Motor neuron (in vitro differentiated cells): ENCODE results near the gene RTN4RL1. TPM values are rescaled to one million over a fixed set of nuclear protein-coding genes. Genes with fewer than 3 reads are reported as not detected.
"Not testable (repeated sequence)": the region's sequence is repeated elsewhere in the genome, so short reads cannot be mapped to it uniquely, and the experiment has no call there.

Source experiments
- ATAC-seq, 8 experiments: fragments of 200-7000 bp; cut with Tn5 transposase; replicated peaks in 6 of 8; 2 replicates each; pipeline ENCODE4 v1.8.0; 2021; ENCODE audit warnings: mild to moderate bottlenecking in 8 of 8, moderate library complexity in 8 of 8
- H3K27ac ChIP-seq, 2 donors: fragments of 250-450 bp; sonication (Bioruptor Pico); 2 replicates each; pipeline ENCODE4 v1.9.0; 2021; ENCODE audit warnings: antibody characterized with exemption in 2 of 2, mild to moderate bottlenecking in 2 of 2, moderate library complexity in 1 of 2
- H3K4me1 ChIP-seq, 2 donors: fragments of 250-450 bp; sonication (Bioruptor Pico); replicated peaks in 1 of 2; 2 replicates each; pipeline ENCODE4 v1.6.1; 2021; ENCODE audit warnings: antibody characterized with exemption in 2 of 2, mild to moderate bottlenecking in 2 of 2, moderate library complexity in 1 of 2
- H3K4me3 ChIP-seq, 5 donors: fragments of 250-450 bp; sonication (Bioruptor Pico); 2 replicates each; pipeline ENCODE4 v1.9.0; 2021; ENCODE audit warnings: antibody characterized with exemption in 5 of 5, mild to moderate bottlenecking in 5 of 5, moderate library complexity in 4 of 5
- WGBS, 10 experiments: fragments of 450-650 bp; shearing (Covaris generic); methylation state at CpG; one replicate each; pipeline ENCODE4 v1.0.0; 2022; 5-methylcytosine and 5-hydroxymethylcytosine counted together
- in situ Hi-C, 9 experiments: fragments of 400-800 bp; cut with MboI; loops; one replicate each; pipeline ENCODE4 v1.15.0; 2021; ENCODE audit warnings: low sequenced_read_pairs in 9 of 9, low pct_unique_long_range_greater_than_20kb in 2 of 9; ENCODE audit not compliant: unreplicated experiment in 9 of 9
- total RNA-seq, 8 experiments: library from RNA; unstranded; fragments of 300-600 nt; gene quantifications; 2 replicates each; pipeline versions ENCODE4 v1.2.3 to v1.2.4, GENCODE V29; 2022

The RTN4RL1 gene
- total RNA-seq, 8 experiments from 2014 or later: 0.41 to 3.6 (median 1.6) TPM

- Histone ChIP-seq H3K4me3 (peak overlapping the region in 1 of 5 donors; percentile 2), H3K4me1 (peaks cover 36 to 57% of the 10 kb centered on the region in 2 donors), H3K27ac (peak overlapping the region in 1 of 2 donors; percentile 9)
- ATAC-seq: peak in 5 of 8 experiments; percentile 33 to 58 (median 51)
- WGBS, 10 experiments: 1 to 83% (median 13%) methylated on average over 1 to 12 of the region's 25 CpGs; no CpG with 5 or more reads in 3 of the 10 experiments
- in situ Hi-C loops: loop anchor here in 5 of 9 experiments (5.0 to 25.0 kb wide), 5 partner anchors 119 to 382 kb away; partner anchors contain the start of genes RTN4RL1 (in 4 of the 5), DPH1 (in 3 of the 5) and OVCA2 (in 2 of the 5)
These were observed 119.8 kb downstream of the RTN4RL1 start for GRCh38 chr17:1905190-1905913.

- in situ Hi-C loops: loop anchor here in 5 of 9 experiments (5.0 to 25.0 kb wide), 5 partner anchors 120 to 383 kb away; partner anchors contain the start of genes RTN4RL1 (in 4 of the 5), DPH1 (in 3 of the 5) and OVCA2 (in 2 of the 5)
- WGBS, 10 experiments: 30 to 94% (median 56%) methylated on average over 2 to 16 of the region's 17 CpGs
- no peak for ATAC-seq
- peaks cover 34 to 50% of the 10 kb centered on the region in 2 donors for H3K4me1 ChIP-seq
- no peak overlapping the region for H3K4me3 ChIP-seq
- peak overlapping the region in 1 of 2 donors; percentile 9 for H3K27ac ChIP-seq
These were observed 120.6 kb downstream of the RTN4RL1 start for GRCh38 chr17:1904273-1905182.

DNA sequence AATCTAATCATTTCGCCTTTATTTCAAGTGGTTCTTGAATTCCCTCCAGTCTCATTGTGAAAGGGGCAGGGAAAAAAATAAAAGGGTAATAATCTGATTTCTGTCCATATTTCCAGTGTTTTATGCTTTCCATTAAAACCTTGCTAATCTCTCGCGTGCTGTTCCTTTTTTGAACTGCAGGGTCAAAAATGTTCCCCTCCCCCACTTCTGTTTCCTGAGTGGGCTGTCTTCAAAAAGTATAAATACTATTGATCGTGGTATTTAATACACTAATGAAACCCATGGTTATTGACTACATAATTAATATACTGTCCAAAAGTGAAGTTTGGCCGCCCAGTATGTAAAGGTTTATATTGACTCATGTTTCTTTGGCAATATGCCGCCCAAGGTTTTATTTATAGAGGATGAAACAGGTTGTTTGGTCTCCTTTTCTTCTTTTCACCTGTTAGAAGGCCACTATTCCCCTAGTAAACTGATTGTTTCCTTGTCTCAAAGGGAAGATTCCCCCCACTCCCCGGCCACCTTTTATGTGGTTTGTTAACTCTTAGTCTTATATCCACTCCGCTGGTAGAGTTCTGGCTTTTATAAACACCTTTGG, 125.6 kb downstream of the RTN4RL1 start:
- in situ Hi-C loops: loop anchor here in 1 of 9 experiments (25.0 kb wide), 1 partner anchor 363 kb away; no protein-coding TSS in a partner anchor
- H3K4me3 ChIP-seq: no peak overlapping the region
- ATAC-seq: no peak
- WGBS, 10 experiments: 67 to 94% (median 90%) methylated on average over 2 to 8 of the region's 8 CpGs
- peaks cover 3% of the 10 kb centered on the region in 2 donors for H3K4me1 ChIP-seq
- H3K27ac ChIP-seq: no peak overlapping the region

DNA sequence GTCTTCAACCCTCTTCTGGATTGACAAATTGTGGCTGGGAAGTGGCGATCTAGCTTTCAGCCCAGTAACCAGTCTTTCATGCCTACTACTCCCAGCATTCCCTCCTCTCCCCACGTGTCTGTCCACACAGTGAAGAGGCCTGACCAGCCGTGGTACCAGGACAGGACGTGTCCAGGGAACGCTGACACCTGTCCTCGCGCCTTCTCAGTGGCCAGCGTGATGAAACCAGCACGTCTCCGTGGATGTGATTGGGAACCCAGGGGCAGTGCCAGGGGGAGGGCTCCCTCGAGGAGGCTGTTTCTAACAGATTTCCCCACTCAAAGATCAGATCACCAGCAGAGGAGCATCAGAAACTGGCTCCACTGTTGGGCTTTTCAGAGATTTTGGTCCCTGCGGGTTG, 126.3 kb downstream of the RTN4RL1 start:
- 83 to 100% (median 93%) methylated on average over 1 to 9 of the region's 12 CpGs; no CpG with 5 or more reads in 4 of the 10 experiments for WGBS, 10 experiments
- H3K4me3 ChIP-seq: no peak overlapping the region
- no peaks in the 10 kb centered on the region for H3K4me1 ChIP-seq
- ATAC-seq: peak in 1 of 8 experiments; percentile 31
- in situ Hi-C loops: loop anchor here in 1 of 9 experiments (25.0 kb wide), 1 partner anchor 363 kb away; no protein-coding TSS in a partner anchor
- no peak overlapping the region for H3K27ac ChIP-seq

DNA sequence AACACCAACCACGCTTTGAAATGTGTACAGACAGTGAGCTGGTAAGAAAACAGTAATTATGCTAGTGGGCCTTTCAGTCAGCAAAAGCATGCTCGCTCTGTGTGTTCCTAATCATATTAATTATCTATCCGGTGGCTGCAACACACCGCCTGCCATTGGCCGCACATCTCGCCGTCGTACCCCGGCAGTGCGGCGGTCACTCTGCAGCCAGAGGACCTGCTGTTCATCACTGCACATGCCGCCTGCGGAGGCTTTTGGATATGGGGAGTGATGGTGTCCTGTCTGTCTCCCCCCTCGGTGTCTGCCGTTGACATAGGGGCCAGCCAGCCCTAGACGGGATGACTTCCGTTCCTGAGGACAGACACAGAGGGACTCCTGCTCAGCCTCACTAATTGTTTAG, 126.8 kb downstream of the RTN4RL1 start:
- H3K27ac ChIP-seq: no peak overlapping the region
- no peaks in the 10 kb centered on the region for H3K4me1 ChIP-seq
- H3K4me3 ChIP-seq: no peak overlapping the region
- 81 to 100% (median 96%) methylated on average over 1 to 8 of the region's 17 CpGs; no CpG with 5 or more reads in 4 of the 10 experiments for WGBS, 10 experiments
- ATAC-seq: peak in 1 of 8 experiments; percentile 70
- in situ Hi-C loops: loop anchor here in 1 of 9 experiments (25.0 kb wide), 1 partner anchor 364 kb away; no protein-coding TSS in a partner anchor

- Histone ChIP-seq H3K4me1 (no peaks in the 10 kb centered on the region), H3K27ac (no peak overlapping the region), H3K4me3 (no peak overlapping the region)
- 83 to 100% (median 95%) methylated on average over 1 to 14 of the region's 18 CpGs; no CpG with 5 or more reads in 1 of the 10 experiments for WGBS, 10 experiments
- no peak for ATAC-seq
- in situ Hi-C loops: loop anchor here in 1 of 9 experiments (25.0 kb wide), 1 partner anchor 365 kb away; no protein-coding TSS in a partner anchor
These were observed 128.0 kb downstream of the RTN4RL1 start for GRCh38 chr17:1897105-1897656.

- H3K4me3 ChIP-seq: no peak overlapping the region
- no peak overlapping the region for H3K27ac ChIP-seq
- ATAC-seq: no peak
- no peaks in the 10 kb centered on the region for H3K4me1 ChIP-seq
- in situ Hi-C loops: loop anchor here in 1 of 9 experiments (25.0 kb wide), 1 partner anchor 366 kb away; no protein-coding TSS in a partner anchor
- 87 to 100% (median 93%) methylated on average over 2 to 19 of the region's 25 CpGs; no CpG with 5 or more reads in 4 of the 10 experiments for WGBS, 10 experiments
These were observed 128.7 kb downstream of the RTN4RL1 start for GRCh38 chr17:1896243-1897104.

DNA sequence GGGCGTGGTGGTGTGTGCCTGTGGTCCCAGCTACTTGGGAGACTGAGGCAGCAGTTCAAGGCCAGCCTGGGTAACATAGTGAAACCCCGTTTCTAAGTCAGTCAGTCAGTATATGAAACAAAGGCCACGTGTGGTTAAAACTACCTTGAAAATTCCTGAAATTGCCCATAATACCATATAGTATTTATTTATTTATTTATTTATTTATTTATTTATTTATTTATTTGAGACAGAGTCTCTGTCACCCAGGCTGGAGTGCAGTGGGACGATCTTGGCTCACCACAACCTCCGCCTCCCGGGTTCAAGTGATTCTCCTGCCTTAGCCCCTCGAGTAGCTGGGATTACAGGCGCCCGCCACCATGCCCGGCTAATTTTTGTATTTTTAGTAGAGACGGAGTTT, 129.7 kb downstream of the RTN4RL1 start:
- H3K27ac ChIP-seq, H3K4me3 ChIP-seq, H3K4me1 ChIP-seq, ATAC-seq: not testable (repeated sequence)
- 87 to 100% (median 100%) methylated on average over 2 to 9 of the region's 11 CpGs; no CpG with 5 or more reads in 1 of the 10 experiments for WGBS, 10 experiments
- in situ Hi-C loops: loop anchor here in 1 of 9 experiments (25.0 kb wide), 1 partner anchor 367 kb away; no protein-coding TSS in a partner anchor

- 80 to 100% (median 94%) methylated on average over 1 to 7 of the region's 7 CpGs; no CpG with 5 or more reads in 1 of the 10 experiments for WGBS, 10 experiments
- Histone ChIP-seq H3K27ac (no peak overlapping the region), H3K4me1 (no peaks in the 10 kb centered on the region), H3K4me3 (no peak overlapping the region)
- no peak for ATAC-seq
- in situ Hi-C loops: loop anchor here in 1 of 9 experiments (25.0 kb wide), 1 partner anchor 367 kb away; no protein-coding TSS in a partner anchor
These were observed 130.3 kb downstream of the RTN4RL1 start for GRCh38 chr17:1894753-1895339.

DNA sequence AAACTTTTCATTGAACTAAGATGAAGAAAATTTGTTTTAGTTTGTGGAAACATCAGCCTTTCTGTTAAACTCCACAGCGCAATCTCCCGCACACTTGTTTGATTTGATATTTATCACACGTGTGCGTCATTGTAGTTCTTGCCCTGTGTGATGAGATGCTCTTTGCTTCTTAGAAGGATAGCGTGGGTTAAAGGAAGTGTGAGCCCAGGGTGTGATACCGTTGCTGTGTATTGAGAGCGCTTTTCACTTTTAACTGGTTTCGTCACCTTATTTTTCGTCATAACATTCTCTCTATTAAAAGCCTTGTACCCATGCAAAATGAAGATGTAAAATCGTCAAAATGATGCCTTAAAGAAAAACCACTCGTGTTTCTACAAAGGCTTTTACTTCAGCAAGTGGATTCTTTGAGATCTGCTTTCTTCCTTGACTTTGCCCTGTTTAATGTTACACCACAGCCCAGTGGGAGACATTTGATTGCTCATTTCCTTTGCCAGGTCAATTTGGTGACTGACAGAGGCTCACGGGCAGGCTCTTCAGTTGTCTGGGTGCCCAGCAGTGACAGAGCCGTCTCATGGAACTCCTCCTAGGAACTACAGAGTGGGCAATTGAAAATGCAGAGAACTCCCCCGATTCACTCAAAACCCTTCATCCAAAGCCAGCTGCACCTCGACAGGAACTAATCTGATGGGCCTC, 134.2 kb downstream of the RTN4RL1 start:
- H3K27ac ChIP-seq: no peak overlapping the region
- no peak overlapping the region for H3K4me3 ChIP-seq
- 60 to 88% (median 80%) methylated on average over 1 to 13 of the region's 15 CpGs; no CpG with 5 or more reads in 1 of the 10 experiments for WGBS, 10 experiments
- no peak for ATAC-seq
- in situ Hi-C loops: loop anchor here in 1 of 9 experiments (25.0 kb wide), 1 partner anchor 371 kb away; no protein-coding TSS in a partner anchor
- no peaks in the 10 kb centered on the region for H3K4me1 ChIP-seq
